ENCODE measurements around the gene SMARCC2. TPM values are rescaled to one million over a fixed set of nuclear protein-coding genes. Genes with fewer than 3 reads are reported as not detected.

The SMARCC2 gene
- 100 to 1,000 TPM; 162 to 174 TPM for total RNA-seq

DNA sequence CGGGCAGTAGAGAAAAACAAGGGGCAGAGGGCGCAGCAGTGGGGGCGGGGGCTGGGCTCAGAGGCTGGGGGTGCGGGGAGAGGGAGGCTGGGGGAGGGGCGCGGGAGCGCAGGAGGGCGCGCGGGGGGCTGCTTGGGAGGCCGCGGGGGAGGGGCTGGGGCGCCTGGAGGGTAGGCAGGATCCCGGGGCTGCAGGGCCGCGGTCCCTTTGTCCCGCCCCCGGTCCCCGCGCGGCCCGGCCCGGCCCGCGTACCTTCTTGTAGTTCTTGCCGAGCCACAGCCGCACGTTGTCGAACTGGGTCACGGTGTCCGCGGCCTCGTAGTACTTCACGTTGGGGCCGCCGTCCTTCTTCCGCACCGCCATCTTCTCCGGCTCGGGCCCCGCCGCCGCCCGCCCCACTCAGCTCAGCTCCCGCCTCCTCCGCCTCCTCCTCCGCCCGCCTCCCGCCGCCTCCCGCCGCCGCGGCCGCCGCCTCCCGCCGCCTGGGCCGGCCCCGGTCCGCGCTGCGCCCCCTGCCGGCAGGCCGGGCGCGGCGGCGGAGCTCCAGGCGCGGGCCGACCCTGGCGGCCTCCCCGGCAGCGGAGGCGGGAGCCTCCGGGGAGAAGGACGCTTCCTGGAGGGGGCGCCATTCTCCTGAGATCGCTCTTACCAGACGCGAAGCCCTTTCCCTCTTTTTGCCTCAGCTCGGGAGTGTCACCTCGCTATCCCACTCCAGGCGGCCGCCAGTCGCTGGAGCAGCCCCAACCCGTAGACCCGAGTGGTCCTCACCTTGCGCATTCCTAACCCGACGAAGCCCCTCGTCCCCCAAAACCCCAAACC lies at the start of gene SMARCC2:
Gene SMARCC2, minus strand, starts transcription at position 385 of the 819 bp plus-strand sequence. Its CDS starts 22 bp downstream, at position 363.
- DNase-seq (peak; percentile 94), ATAC-seq (ENCODE audit: low read depth) (peak; percentile 87)
- H3K4me3 Mint-ChIP-seq = peak within 1 kb of the TSS; percentile 99
- H3K9me3 Mint-ChIP-seq = no peaks in the 10 kb centered on the region
- H3K27me3 Mint-ChIP-seq = peaks cover 2% of the 10 kb centered on the region
- peak within 1 kb of the TSS; percentile 98 for H3K27ac Mint-ChIP-seq
- POLR2A ChIA-PET = interaction anchor here (0.5 to 6.2 kb wide), 32 partner anchors 9 to 459 kb away, joined by 3 to 86 read pairs (median 4); partner anchors contain the start of genes ANKRD52, CNPY2, CS and ESYT1
- peaks cover 21% of the 10 kb centered on the region for H3K36me3 Mint-ChIP-seq
- H3K4me1 Mint-ChIP-seq = peaks cover 47% of the 10 kb centered on the region

DNA sequence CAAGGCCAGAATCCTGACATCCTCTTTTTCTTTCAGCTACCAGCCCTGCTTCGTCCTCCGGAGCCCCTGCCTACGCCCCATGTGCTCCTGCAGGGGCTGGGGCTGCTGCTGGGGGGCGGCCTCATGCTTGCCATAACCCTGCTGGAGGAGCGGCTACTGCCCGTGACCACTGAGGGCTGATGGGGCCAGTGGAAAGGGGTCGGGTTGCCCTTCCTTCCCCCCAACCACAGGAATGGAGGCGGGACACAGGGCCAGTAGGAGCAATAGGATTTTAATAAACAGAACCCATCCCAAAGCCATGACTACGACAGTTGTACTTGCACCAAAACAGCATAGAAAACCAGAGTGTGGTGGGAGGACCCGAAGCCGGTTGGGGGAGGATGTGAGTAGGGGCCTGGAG lies 48.3 kb upstream of the SMARCC2 start:
- no peak overlapping the region for H3K4me3 Mint-ChIP-seq
- H3K27me3 Mint-ChIP-seq = no peaks in the 10 kb centered on the region
- POLR2A ChIA-PET = interaction anchor here (0.5 kb wide), 1 partner anchor 452 kb away, joined by 4 read pairs; no protein-coding TSS in a partner anchor
- ATAC-seq (ENCODE audit: low read depth) (no peak), DNase-seq (no peak)
- H3K36me3 Mint-ChIP-seq = no peaks in the 10 kb centered on the region
- H3K4me1 Mint-ChIP-seq = no peaks in the 10 kb centered on the region
- H3K27ac Mint-ChIP-seq = no peak overlapping the region
- H3K9me3 Mint-ChIP-seq = no peaks in the 10 kb centered on the region

DNA sequence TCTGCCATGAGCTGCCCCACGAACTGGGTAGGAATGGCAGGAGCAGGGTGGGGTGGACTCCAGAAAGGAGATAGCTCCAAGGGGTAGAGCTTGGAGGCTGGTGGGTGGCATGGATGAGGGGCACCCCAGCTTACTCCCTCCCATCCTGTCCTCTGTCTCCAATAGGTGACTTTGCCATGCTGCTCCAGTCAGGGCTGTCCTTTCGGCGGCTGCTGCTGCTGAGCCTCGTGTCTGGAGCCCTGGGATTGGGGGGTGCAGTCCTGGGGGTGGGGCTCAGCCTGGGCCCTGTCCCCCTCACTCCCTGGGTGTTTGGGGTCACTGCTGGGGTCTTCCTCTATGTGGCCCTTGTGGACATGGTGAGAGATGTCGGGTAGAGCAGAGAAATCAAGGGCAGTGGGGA lies 47.7 kb upstream of the SMARCC2 start:
- H3K4me3 Mint-ChIP-seq = no peak overlapping the region
- no peak for ATAC-seq (ENCODE audit: low read depth)
- no peaks in the 10 kb centered on the region for H3K4me1 Mint-ChIP-seq
- H3K9me3 Mint-ChIP-seq = no peaks in the 10 kb centered on the region
- POLR2A ChIA-PET = no interaction called here
- no peaks in the 10 kb centered on the region for H3K27me3 Mint-ChIP-seq
- H3K36me3 Mint-ChIP-seq = no peaks in the 10 kb centered on the region
- no peak overlapping the region for H3K27ac Mint-ChIP-seq
- DNase-seq = no peak

DNA sequence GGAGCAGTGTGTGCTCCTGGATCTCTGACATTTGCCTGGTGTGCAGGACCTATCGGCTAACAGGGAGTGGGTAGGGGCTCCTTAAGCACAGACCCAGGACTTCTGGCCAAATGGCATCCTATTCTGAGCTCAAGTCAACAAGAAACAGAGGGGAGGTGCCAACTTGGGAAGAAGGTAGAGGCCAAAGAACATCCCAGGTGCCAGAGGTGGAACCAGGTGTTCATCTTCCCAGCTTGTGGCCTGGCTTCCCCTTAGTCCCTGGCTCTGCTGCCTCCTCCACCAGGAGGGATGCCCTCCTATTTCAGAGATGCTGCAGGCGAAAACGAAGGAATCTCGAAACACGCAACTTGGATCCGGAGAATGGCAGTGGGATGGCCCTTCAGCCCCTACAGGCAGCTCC lies 46.8 kb upstream of the SMARCC2 start:
- POLR2A ChIA-PET = interaction anchor here (0.9 kb wide), 1 partner anchor 14 kb away, joined by 4 read pairs; the partner anchor contains the start of gene RNF41
- Mint-ChIP-seq H3K36me3 (no peaks in the 10 kb centered on the region), H3K27ac (no peak overlapping the region), H3K4me3 (no peak overlapping the region), H3K9me3 (no peaks in the 10 kb centered on the region), H3K4me1 (no peaks in the 10 kb centered on the region), H3K27me3 (no peaks in the 10 kb centered on the region)
- ATAC-seq (ENCODE audit: low read depth) (no peak), DNase-seq (no peak)

DNA sequence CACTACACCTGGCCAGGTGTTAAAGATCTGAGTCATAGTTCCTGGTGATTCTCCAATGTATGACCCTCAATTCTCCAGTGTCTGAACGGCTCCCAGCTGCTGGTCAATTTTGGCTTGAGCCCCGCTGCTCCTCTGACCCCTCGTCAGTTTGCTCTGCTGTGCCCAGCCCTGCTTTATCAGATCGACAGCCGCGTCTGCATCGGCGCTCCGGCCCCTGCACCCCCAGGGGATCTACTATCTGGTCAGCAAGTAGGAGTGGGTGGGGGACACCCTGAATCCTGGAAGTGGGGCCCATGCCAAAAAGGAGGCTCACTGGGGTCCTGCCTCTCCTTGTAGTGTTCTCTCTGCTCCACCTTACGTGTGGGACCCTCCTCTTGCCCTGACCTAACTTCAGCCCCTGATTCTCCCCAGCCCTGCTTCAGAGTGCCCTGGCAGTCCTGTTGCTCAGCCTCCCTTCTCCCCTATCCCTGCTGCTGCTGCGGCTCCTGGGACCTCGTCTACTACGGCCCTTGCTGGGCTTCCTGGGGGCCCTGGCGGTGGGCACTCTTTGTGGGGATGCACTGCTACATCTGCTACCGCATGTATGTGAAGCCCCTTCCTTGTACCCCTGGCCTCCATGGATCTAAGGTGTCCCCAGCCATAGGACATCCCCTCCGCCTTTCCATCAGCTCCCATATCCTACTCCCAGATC lies 45.6 kb upstream of the SMARCC2 start:
- DNase-seq (no peak), ATAC-seq (ENCODE audit: low read depth) (no peak)
- Mint-ChIP-seq H3K4me1 (peaks cover 2% of the 10 kb centered on the region), H3K27ac (no peak overlapping the region), H3K9me3 (no peaks in the 10 kb centered on the region), H3K4me3 (no peak overlapping the region), H3K27me3 (no peaks in the 10 kb centered on the region), H3K36me3 (no peaks in the 10 kb centered on the region)
- POLR2A ChIA-PET = no interaction called here

DNA sequence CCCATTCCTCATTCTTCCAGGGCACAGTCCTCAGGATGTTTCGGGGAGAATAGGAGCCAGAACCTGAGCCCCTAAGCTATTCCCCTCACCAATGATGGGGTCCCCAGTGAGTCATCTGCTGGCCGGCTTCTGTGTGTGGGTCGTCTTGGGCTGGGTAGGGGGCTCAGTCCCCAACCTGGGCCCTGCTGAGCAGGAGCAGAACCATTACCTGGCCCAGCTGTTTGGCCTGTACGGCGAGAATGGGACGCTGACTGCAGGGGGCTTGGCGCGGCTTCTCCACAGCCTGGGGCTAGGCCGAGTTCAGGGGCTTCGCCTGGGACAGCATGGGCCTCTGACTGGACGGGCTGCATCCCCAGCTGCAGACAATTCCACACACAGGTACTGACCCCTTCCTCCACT lies 41.9 kb upstream of the SMARCC2 start:
- Mint-ChIP-seq H3K36me3 (peaks cover 10% of the 10 kb centered on the region), H3K4me1 (peaks cover 2% of the 10 kb centered on the region), H3K9me3 (no peaks in the 10 kb centered on the region), H3K27ac (no peak overlapping the region), H3K4me3 (no peak overlapping the region), H3K27me3 (no peaks in the 10 kb centered on the region)
- ATAC-seq (ENCODE audit: low read depth) (no peak), DNase-seq (no peak)
- POLR2A ChIA-PET = no interaction called here

DNA sequence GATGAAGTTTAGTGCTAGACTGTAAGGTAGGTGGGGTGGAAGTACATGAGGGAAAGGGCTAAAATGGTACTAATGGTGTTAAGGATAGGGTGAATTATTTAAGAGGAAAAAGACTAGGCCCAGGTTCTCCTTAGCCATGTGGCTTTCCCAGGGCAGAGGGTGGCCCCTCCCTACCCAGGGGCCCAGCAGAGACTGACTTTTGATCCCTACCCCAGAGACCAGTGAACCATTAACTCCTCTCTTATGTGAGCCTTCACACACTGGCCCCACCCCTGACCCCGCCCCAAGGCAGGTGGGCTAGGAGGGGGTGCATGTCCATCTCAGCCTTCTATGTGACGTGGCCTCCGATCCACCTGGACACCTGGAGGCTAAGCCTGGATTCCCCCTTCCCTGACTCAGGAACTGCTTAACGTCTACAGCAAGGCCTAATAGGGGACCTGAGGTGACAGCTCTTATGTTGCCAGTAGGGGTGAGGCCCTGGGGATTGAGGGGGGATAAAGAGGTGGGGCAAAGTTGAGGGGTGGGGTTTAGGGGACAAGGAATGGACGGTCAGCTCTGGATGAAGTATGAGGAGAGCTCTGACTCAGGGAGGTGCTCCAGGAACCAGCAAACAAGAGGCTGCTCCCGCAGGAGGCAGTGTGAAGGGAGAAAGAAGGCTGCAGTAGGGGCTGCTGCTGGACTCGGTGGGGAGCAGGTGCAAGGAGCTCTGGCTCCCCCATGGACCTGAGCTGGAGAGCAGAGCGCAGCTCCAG lies 41.3 kb upstream of the SMARCC2 start:
- POLR2A ChIA-PET = no interaction called here
- H3K27ac Mint-ChIP-seq = no peak overlapping the region
- H3K36me3 Mint-ChIP-seq = peaks cover 13% of the 10 kb centered on the region
- H3K9me3 Mint-ChIP-seq = no peaks in the 10 kb centered on the region
- no peak overlapping the region for H3K4me3 Mint-ChIP-seq
- H3K4me1 Mint-ChIP-seq = peaks cover 7% of the 10 kb centered on the region
- no peaks in the 10 kb centered on the region for H3K27me3 Mint-ChIP-seq
- ATAC-seq (ENCODE audit: low read depth) = no peak
- no peak for DNase-seq

DNA sequence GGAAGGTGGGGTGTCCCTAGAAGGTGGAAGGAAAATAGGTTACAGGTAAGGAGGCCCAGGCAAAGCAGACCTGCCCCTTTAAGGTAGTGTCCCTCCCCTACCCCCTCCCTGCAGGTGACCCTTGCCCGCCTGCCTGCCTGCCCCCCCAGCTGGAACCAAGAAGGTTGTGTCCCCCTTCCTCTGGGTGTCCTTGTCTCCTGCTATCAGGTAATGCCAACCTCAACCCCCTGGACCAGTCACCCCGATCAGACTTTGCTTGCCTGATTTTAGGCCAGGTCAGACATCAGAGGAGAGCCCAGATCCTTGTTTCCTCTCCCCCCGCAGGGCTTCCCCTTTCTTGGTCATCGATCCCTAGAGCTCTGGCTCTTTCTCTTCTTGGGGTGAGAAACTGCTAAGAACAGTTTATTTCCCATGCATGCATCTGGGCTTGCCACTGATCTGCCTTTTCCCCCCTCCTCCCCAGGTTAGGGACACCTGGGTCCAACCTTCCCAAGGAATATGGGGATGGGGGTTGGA lies 40.7 kb upstream of the SMARCC2 start, which contains the start of gene SLC39A5:
Gene SLC39A5, plus strand, starts transcription at position 136 of the 516 bp plus-strand sequence. CDS start 1,224 bp downstream, outside the sequence.
- ATAC-seq (ENCODE audit: low read depth) (no peak), DNase-seq (no peak)
- Mint-ChIP-seq H3K27me3 (no peaks in the 10 kb centered on the region), H3K9me3 (no peaks in the 10 kb centered on the region), H3K27ac (no peak within 1 kb of the TSS), H3K4me1 (peaks cover 13% of the 10 kb centered on the region), H3K36me3 (peaks cover 13% of the 10 kb centered on the region), H3K4me3 (no peak within 1 kb of the TSS)
- POLR2A ChIA-PET = no interaction called here

DNA sequence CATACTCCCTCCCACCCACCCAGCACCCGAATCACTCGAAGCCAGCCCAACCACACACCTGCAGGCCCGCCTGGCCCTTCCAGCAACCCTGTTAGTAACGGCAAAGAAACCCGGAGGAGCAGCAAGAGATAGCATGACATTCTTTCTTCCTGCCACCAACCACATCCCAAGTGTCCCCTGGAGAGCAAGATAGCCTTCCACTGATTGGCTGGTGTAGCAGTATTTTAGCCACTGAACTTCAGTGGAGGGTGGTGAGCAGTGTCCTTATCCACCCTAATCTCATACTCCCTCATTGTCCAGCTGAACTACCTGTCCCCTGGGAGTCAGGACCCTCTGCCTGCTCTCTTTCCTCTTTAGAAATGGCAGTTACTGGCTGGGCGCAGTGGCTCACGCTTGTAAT lies 39.8 kb upstream of the SMARCC2 start:
- peaks cover 19% of the 10 kb centered on the region for H3K4me1 Mint-ChIP-seq
- no peak overlapping the region for H3K4me3 Mint-ChIP-seq
- no peaks in the 10 kb centered on the region for H3K9me3 Mint-ChIP-seq
- DNase-seq (no peak), ATAC-seq (ENCODE audit: low read depth) (no peak)
- peaks cover 13% of the 10 kb centered on the region for H3K36me3 Mint-ChIP-seq
- POLR2A ChIA-PET = no interaction called here
- H3K27ac Mint-ChIP-seq = no peak overlapping the region
- no peaks in the 10 kb centered on the region for H3K27me3 Mint-ChIP-seq

DNA sequence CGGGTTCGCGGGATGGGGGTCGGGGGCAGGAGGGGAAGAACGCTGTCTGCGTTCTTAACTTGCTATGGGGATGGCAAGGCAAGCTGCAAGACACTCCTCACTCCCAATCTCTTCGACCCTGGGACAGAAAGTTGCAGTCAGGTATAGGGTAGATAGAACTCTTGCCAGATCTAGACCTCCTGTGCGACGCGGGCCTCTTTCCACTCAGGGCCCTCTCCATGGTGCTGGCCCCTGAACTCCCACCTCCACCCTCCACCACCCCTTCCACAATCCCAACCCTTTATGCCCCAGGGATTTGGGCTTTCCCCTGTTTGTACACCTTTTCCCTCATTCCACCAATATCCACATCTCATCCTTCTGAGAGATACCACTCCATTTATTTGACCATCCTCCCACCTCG lies 35.7 kb upstream of the SMARCC2 start:
- peak overlapping the region; percentile 71 for H3K27ac Mint-ChIP-seq
- H3K4me3 Mint-ChIP-seq = peak overlapping the region; percentile 92
- POLR2A ChIA-PET = no interaction called here
- ATAC-seq (ENCODE audit: low read depth) (no peak), DNase-seq (no peak)
- H3K27me3 Mint-ChIP-seq = no peaks in the 10 kb centered on the region
- H3K9me3 Mint-ChIP-seq = no peaks in the 10 kb centered on the region
- peaks cover 13% of the 10 kb centered on the region for H3K36me3 Mint-ChIP-seq
- peaks cover 34% of the 10 kb centered on the region for H3K4me1 Mint-ChIP-seq

DNA sequence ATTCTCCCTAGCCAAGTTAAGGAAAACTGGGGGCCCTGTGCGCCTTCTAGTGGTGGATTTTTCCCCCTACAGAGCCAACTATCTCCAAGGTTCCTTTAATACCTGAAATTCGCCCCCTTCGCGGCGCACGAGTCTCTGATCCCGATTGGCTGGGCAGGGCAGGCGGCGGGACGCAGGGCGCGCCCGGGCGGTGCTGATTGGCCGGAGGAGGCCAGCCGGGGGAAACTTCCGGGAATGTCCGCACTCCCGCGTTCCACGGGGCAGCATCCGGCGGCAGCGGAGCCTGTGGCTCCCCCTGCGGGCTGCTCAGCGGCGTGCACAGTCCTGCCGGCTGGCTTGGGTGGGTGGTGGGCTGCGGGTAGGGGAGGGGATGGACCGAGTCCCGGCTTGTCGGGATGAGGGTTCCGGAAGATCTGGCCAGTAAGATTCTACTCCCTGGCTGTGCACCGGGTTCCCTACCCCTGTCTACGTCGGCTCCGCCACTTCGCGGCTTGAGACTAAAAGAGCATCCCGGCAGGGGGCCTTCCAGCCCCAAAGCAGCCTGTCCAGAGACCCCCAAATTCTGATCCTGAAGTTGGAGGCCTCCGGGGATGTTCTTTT lies 34.9 kb upstream of the SMARCC2 start, which contains the start of gene NABP2:
Gene NABP2, plus strand, starts transcription at position 241 of the 600 bp plus-strand sequence. CDS start 515 bp downstream, outside the sequence.
- DNase-seq (peak; percentile 94), ATAC-seq (ENCODE audit: low read depth) (peak; percentile 86)
- peaks cover 34% of the 10 kb centered on the region for H3K4me1 Mint-ChIP-seq
- no peaks in the 10 kb centered on the region for H3K9me3 Mint-ChIP-seq
- no peaks in the 10 kb centered on the region for H3K27me3 Mint-ChIP-seq
- peak within 1 kb of the TSS; percentile 92 for H3K4me3 Mint-ChIP-seq
- POLR2A ChIA-PET = no interaction called here
- peak within 1 kb of the TSS; percentile 71 for H3K27ac Mint-ChIP-seq
- peaks cover 10% of the 10 kb centered on the region for H3K36me3 Mint-ChIP-seq

DNA sequence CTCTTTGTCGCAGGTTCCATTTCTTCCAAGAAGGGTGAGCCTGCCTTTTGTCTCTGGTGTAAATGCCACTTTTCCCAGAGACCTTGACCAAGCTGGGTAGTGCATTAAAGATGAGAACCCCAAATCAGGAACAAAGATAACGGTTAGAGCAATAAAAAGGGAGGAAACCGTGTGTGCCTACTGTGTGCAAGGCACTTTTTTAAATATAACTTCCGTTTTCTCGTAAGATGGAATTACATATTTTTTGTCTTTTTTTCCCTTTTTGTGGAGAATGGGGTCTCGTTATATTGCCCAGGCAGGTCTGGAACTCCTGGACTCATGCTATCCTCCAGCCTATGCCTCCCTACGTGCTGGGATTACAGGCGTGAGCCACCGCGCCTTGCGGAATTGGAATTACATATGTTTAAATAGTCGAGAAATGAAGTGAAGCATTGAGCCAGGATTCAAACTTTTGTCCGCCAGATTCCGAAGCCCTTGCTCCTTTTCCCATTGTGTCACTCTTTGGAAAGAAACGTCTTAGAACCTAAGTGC lies 34.4 kb upstream of the SMARCC2 start:
- POLR2A ChIA-PET = interaction anchor here (0.7 to 4.0 kb wide), 2 partner anchors 34 to 310 kb away, joined by 4 to 34 read pairs; partner anchors contain the start of gene SMARCC2
- H3K27me3 Mint-ChIP-seq = no peaks in the 10 kb centered on the region
- peak overlapping the region; percentile 38 for H3K27ac Mint-ChIP-seq
- ATAC-seq (ENCODE audit: low read depth) (no peak), DNase-seq (no peak)
- peak overlapping the region; percentile 92 for H3K4me3 Mint-ChIP-seq
- H3K36me3 Mint-ChIP-seq = peaks cover 7% of the 10 kb centered on the region
- peaks cover 34% of the 10 kb centered on the region for H3K4me1 Mint-ChIP-seq
- H3K9me3 Mint-ChIP-seq = no peaks in the 10 kb centered on the region

All from activated naive CD8-positive, alpha-beta T cell treated with anti-CD3 and anti-CD28 coated beads, Interleukin-2, amount 10 ng/mL, durations not matched to agents 7 days and 5 days (primary cell).